ENCODE measurements around the gene CD96. TPM values are rescaled to one million over a fixed set of nuclear protein-coding genes. Genes with fewer than 3 reads are reported as not detected.

CD96 gene
- total RNA-seq, 1 donor from 2014 or later = 9.5 TPM

- intact Hi-C loops (cut with DNase I) = no loop called here
- Histone ChIP-seq H3K9me3 (no peaks in the 10 kb centered on the region), H3K27me3 (no peaks in the 10 kb centered on the region), H3K4me3 (no peak overlapping the region), H3K27ac (no peak overlapping the region), H3K4me1 (no peaks in the 10 kb centered on the region), H3K36me3 (no peaks in the 10 kb centered on the region)
- ATAC-seq = no peak
- DNase-seq = no peak
- no peak for TF ChIP-seq CTCF (IDR thresholded peaks at IDR 0.05)
Measured at GRCh38 chr3:111566844-111567243, 24.8 kb downstream of the CD96 start.

GRCh38 chr3:111568355-111568754 is 26.4 kb downstream of the CD96 start:
- Histone ChIP-seq H3K27ac (no peak overlapping the region), H3K9me3 (no peaks in the 10 kb centered on the region), H3K36me3 (no peaks in the 10 kb centered on the region), H3K27me3 (no peaks in the 10 kb centered on the region), H3K4me3 (no peak overlapping the region), H3K4me1 (no peaks in the 10 kb centered on the region)
- ATAC-seq (no peak), DNase-seq (no peak)
- intact Hi-C loops (cut with DNase I) = no loop called here
- TF ChIP-seq CTCF (IDR thresholded peaks at IDR 0.05) = no peak

GRCh38 chr3:111568911-111569310 is 26.9 kb downstream of the CD96 start:
- no peaks in the 10 kb centered on the region for H3K27me3 ChIP-seq
- H3K9me3 ChIP-seq = no peaks in the 10 kb centered on the region
- DNase-seq (no peak), ATAC-seq (no peak)
- H3K4me3 ChIP-seq = no peak overlapping the region
- H3K4me1 ChIP-seq = no peaks in the 10 kb centered on the region
- TF ChIP-seq CTCF (IDR thresholded peaks at IDR 0.05) = no peak
- intact Hi-C loops (cut with DNase I) = no loop called here
- no peaks in the 10 kb centered on the region for H3K36me3 ChIP-seq
- H3K27ac ChIP-seq = no peak overlapping the region

- intact Hi-C loops (cut with DNase I) = no loop called here
- peak; percentile 33 for ATAC-seq
Measured at GRCh38 chr3:111570404-111571030, 28.5 kb downstream of the CD96 start.

GRCh38 chr3:111571282-111571681 is 29.3 kb downstream of the CD96 start:
- no peaks in the 10 kb centered on the region for H3K36me3 ChIP-seq
- H3K4me1 ChIP-seq = no peaks in the 10 kb centered on the region
- ATAC-seq = no peak
- no peak overlapping the region for H3K27ac ChIP-seq
- H3K4me3 ChIP-seq = no peak overlapping the region
- no peaks in the 10 kb centered on the region for H3K9me3 ChIP-seq
- H3K27me3 ChIP-seq = no peaks in the 10 kb centered on the region
- DNase-seq = no peak
- intact Hi-C loops (cut with DNase I) = no loop called here
- TF ChIP-seq CTCF (IDR thresholded peaks at IDR 0.05) = no peak

More at GRCh38 chr3:111570404-111571030, 28.5 kb downstream of the CD96 start:
- no peak overlapping the region for H3K27ac ChIP-seq
- H3K4me1 ChIP-seq = no peaks in the 10 kb centered on the region
- no peaks in the 10 kb centered on the region for H3K9me3 ChIP-seq
- H3K27me3 ChIP-seq = no peaks in the 10 kb centered on the region
- no peak overlapping the region for H3K4me3 ChIP-seq
- H3K36me3 ChIP-seq = no peaks in the 10 kb centered on the region
- no peak for TF ChIP-seq CTCF (IDR thresholded peaks at IDR 0.05)
- no peak for DNase-seq

All from upper lobe of right lung (tissue), 1 donor.